HepG2 (cell line): ENCODE results near the gene PARP3. TPM values are rescaled to one million over a fixed set of nuclear protein-coding genes. Genes with fewer than 3 reads are reported as not detected.

ENCODE experiments used
- ADNP ChIP-seq: sonication (generic); formaldehyde crosslinking; IDR thresholded peaks from 2 replicates; pipeline ENCODE4 v1.4.0; 2020; ENCODE audit warnings: missing genetic modification reagents
- ATF6 ChIP-seq: sonication (generic); formaldehyde crosslinking; conservative IDR thresholded peaks from 2 replicates; pipeline ENCODE4 v1.4.0; 2020; ENCODE audit warnings: missing genetic modification reagents
- ATM ChIP-seq: fragments of 450-650 bp; IDR thresholded peaks from 2 replicates; pipeline ENCODE4 v1.7.1; 2017; ENCODE audit warnings: mild to moderate bottlenecking, borderline replicate concordance
- ELF1 ChIP-seq: sonication (generic); formaldehyde crosslinking; IDR thresholded peaks from 2 replicates; pipeline ENCODE4 v1.4.0; 2020; ENCODE audit warnings: missing genetic modification reagents
- GLMP ChIP-seq: sonication (generic); formaldehyde crosslinking; IDR thresholded peaks from 2 replicates; pipeline ENCODE4 v1.9.0; 2021; ENCODE audit warnings: missing genetic modification reagents, mild to moderate bottlenecking, borderline replicate concordance
- HDAC2 ChIP-seq: sonication (generic); formaldehyde crosslinking; IDR thresholded peaks from 2 replicates; pipeline ENCODE4 v1.4.0; 2020; ENCODE audit warnings: missing genetic modification reagents
- HNRNPUL1 ChIP-seq: fragments of 200-400 bp; formaldehyde crosslinking; IDR thresholded peaks from 2 replicates; pipeline ENCODE4 v1.6.1; 2017; ENCODE audit warnings: low read depth, mild to moderate bottlenecking, low read length, moderate library complexity
- PHF8 ChIP-seq: sonication (generic); formaldehyde crosslinking; IDR thresholded peaks from 2 replicates; pipeline ENCODE4 v1.5.0; 2020; ENCODE audit warnings: missing genetic modification reagents
- POLR2AphosphoS2 ChIP-seq: IDR thresholded peaks from 2 replicates; pipeline ENCODE4 v1.6.1; 2011; ENCODE audit warnings: low read depth, low read length, improper control_type of control experiment
- POLR2AphosphoS5 ChIP-seq: IDR thresholded peaks from 2 replicates; pipeline ENCODE4 v1.6.1; 2012; ENCODE audit warnings: low read depth, low read length
- RBAK ChIP-seq: sonication (generic); formaldehyde crosslinking; IDR thresholded peaks from 2 replicates; pipeline ENCODE4 v1.5.1; 2020; ENCODE audit warnings: mild to moderate bottlenecking, missing genetic modification reagents
- RBFOX2 ChIP-seq: fragments of 200-400 bp; formaldehyde crosslinking; IDR thresholded peaks from 2 replicates; pipeline ENCODE4 v1.6.1; 2017; ENCODE audit warnings: low read depth, mild to moderate bottlenecking, low read length
- SP4 ChIP-seq: sonication (generic); formaldehyde crosslinking; IDR thresholded peaks from 2 replicates; pipeline ENCODE4 v1.8.1; 2023; ENCODE audit warnings: mild to moderate bottlenecking, missing genetic modification reagents
- THYN1 ChIP-seq: sonication (generic); formaldehyde crosslinking; IDR thresholded peaks from 2 replicates; pipeline ENCODE4 v1.8.1; 2023; ENCODE audit warnings: low read depth, mild to moderate bottlenecking, moderate library complexity, missing genetic modification reagents, borderline replicate concordance
- TOPORS ChIP-seq: sonication (generic); formaldehyde crosslinking; IDR thresholded peaks from 2 replicates; pipeline ENCODE4 v1.8.0; 2023; ENCODE audit warnings: mild to moderate bottlenecking, missing genetic modification reagents
- XRCC5 ChIP-seq: fragments of 200-400 bp; formaldehyde crosslinking; optimal IDR thresholded peaks from 2 replicates; pipeline ENCODE3; 2017; ENCODE audit warnings: mild to moderate bottlenecking, low read length
- ZBTB2 ChIP-seq: sonication (generic); formaldehyde crosslinking; IDR thresholded peaks from 2 replicates; pipeline ENCODE4 v1.8.0; 2022; ENCODE audit warnings: low read depth, missing genetic modification reagents
- ZBTB3 ChIP-seq: sonication (generic); formaldehyde crosslinking; IDR thresholded peaks from 2 replicates; pipeline ENCODE4 v1.4.0; 2020; ENCODE audit warnings: low read depth, mild to moderate bottlenecking, moderate library complexity, missing genetic modification reagents, borderline replicate concordance
- ZBTB37 ChIP-seq: sonication (generic); formaldehyde crosslinking; IDR thresholded peaks from 2 replicates; pipeline ENCODE4 v1.4.0; 2020; ENCODE audit warnings: mild to moderate bottlenecking, missing genetic modification reagents
- ZFP1 ChIP-seq: IDR thresholded peaks from 2 replicates; pipeline ENCODE4 v1.6.1; 2016
- ZNF317 ChIP-seq: sonication (generic); formaldehyde crosslinking; IDR thresholded peaks from 2 replicates; pipeline ENCODE4 v1.5.0; 2020; ENCODE audit warnings: mild to moderate bottlenecking, missing genetic modification reagents
- ZNF569 ChIP-seq: sonication (generic); formaldehyde crosslinking; IDR thresholded peaks from 2 replicates; pipeline ENCODE4 v1.5.0; 2020; ENCODE audit warnings: mild to moderate bottlenecking, missing genetic modification reagents, moderate library complexity, borderline replicate concordance
- ZNF703 ChIP-seq: sonication (generic); formaldehyde crosslinking; IDR thresholded peaks from 2 replicates; pipeline ENCODE4 v1.5.1; 2020; ENCODE audit warnings: missing genetic modification reagents, mild to moderate bottlenecking, moderate library complexity, borderline replicate concordance
- ZSCAN20 ChIP-seq: sonication (generic); formaldehyde crosslinking; IDR thresholded peaks from 2 replicates; pipeline ENCODE4 v1.4.0; 2020; ENCODE audit warnings: missing genetic modification reagents, mild to moderate bottlenecking, borderline replicate concordance
- ZZZ3 ChIP-seq: sonication (generic); formaldehyde crosslinking; IDR thresholded peaks from 2 replicates; pipeline ENCODE4 v1.4.0; 2020; ENCODE audit warnings: missing genetic modification reagents, mild to moderate bottlenecking, borderline replicate concordance
- polyA plus RNA-seq, 8 experiments: library from polyadenylated mRNA; depleted of rRNA in 3 of 8; stranded (reverse) in 7 of 8; unstranded in 1 of 8; fragments of >200 nt; fragmentation: Illumina TruSeq in 4 of 8; extraction: Trizol in 4 of 8; gene quantifications; 2 replicates each; pipeline versions ENCODE4 v1.2.1 to v1.2.3, GENCODE V29; 2011 to 2016; ENCODE audit warnings: low read depth in 4 of 8, missing spikeins in 1 of 8, mixed read lengths in 1 of 8; ENCODE audit not compliant: insufficient read depth in 1 of 8
- total RNA-seq, 5 experiments: library from RNA; depleted of rRNA; stranded (reverse); fragments of >200 nt; fragmentation: Illumina TruSeq; extraction: Trizol; gene quantifications; 2 replicates each; pipeline ENCODE4 v1.2.3, GENCODE V29; 2016; ENCODE audit warnings: low read depth in 1 of 5

The PARP3 gene
- total and polyA plus RNA-seq, 2 of the 13 experiments (the other 11 are each of a cell fraction or from before 2014, with no cell fraction given): 11.2 to 21.5 TPM

- TF ChIP-seq GLMP (CRISPR knock-in tag): no peak
- peak; percentile 65 for TF ChIP-seq POLR2AphosphoS5
- TF ChIP-seq PHF8 (CRISPR knock-in tag): peak; percentile 60; the same call in 1 of the 2 replicates
- TF ChIP-seq ATF6: no peak
- TF ChIP-seq ZBTB3: no peak
- TF ChIP-seq TOPORS (CRISPR knock-in tag): peak; percentile 58; the same call in 1 of the 2 replicates
- peak; percentile 18 for TF ChIP-seq XRCC5
- TF ChIP-seq ZFP1 (CRISPR knock-in tag): no peak
- TF ChIP-seq HDAC2 (CRISPR knock-in tag): no peak
- TF ChIP-seq ZZZ3: no peak
- peak; percentile 58; the same call in 1 of the 2 replicates for TF ChIP-seq ZSCAN20 (CRISPR knock-in tag)
- peak; percentile 91 for TF ChIP-seq ZBTB2
- TF ChIP-seq ADNP (CRISPR knock-in tag): no peak
- no peak for TF ChIP-seq ZNF569 (CRISPR knock-in tag)
- TF ChIP-seq POLR2AphosphoS2: no peak
- no peak for TF ChIP-seq THYN1 (CRISPR knock-in tag)
- TF ChIP-seq RBFOX2: peak; percentile 95
- TF ChIP-seq ZNF317 (CRISPR knock-in tag): no peak
- no peak for TF ChIP-seq ZNF703 (CRISPR knock-in tag)
- no peak for TF ChIP-seq ZBTB37
- no peak for TF ChIP-seq ATM
- no peak for TF ChIP-seq SP4
- 0 out of 2 replicates have a peak, but pooled peaks have one; percentile 26 for TF ChIP-seq HNRNPUL1
- no peak; the same call in 1 of the 2 replicates for TF ChIP-seq ELF1 (CRISPR knock-in tag)
- TF ChIP-seq RBAK (CRISPR knock-in tag): no peak
Measured at GRCh38 chr3:51974963-51975851, 33.0 kb downstream of the PARP3 start, which contains the start of gene ABHD14A (continued).
